ENCODE measurements around the gene DCBLD1.

Gene DCBLD1

DNA sequence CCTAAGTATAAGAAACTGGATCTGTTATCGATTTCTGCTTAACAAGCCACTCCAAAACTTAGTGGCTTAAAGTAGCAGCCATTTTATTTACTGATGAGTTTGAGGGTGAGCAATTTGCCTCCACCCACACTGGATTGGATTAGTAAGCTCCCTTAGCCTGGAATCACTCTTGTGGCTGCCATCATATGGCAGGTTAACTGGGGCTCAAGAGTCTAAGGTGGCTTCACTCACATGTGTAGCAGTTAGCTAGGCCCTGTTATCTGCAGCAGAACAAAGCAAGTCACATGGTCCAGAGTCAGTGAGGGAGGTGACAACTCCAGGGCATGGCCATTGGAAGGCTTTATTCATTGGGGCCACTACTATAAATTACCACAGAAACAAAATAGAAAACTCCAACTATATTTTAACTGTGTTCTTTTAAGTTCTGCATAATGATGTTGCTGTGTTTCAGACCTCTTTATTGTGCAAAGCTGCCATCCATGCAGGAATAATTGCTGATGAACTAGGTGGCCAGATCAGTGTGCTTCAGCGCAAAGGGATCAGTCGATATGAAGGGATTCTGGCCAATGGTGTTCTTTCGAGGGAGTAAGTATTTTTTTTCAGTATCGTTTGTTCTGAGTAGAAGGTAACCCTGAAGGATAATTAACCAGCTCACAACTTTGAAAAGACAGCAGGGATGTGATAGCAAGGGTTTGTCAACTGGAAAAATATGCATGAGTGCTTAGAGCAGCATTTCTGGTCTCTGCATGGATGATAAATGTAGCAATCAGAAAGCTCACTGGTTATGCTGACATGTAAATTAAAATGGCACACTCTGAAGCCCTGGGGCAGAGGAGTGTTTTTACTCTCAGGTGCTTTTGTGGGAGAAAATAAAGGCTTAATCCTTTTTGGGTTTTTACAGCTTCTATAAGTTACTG, 49.6 kb downstream of the DCBLD1 start:
- FAIRE-seq, result no peak

DNA sequence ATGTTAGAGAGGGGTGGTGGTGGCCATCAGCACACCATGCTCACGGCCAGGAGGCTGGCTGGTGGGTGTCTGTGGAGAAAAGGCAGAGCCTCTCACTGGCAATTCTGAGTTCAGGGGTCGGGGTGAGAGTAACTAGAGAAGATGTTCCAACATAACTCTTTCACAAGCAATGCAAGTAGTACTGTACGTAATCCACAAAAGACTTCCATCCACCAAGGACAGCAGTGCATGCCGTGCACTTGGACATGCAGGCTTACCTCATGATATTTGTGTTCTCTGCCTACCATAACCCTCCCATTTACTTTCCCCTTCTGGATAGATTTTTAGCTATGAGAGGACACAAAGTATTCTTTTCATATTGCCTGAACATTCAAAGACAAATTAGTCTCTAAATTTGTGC, 51.3 kb downstream of the DCBLD1 start:
- FAIRE-seq, result no peak

DNA sequence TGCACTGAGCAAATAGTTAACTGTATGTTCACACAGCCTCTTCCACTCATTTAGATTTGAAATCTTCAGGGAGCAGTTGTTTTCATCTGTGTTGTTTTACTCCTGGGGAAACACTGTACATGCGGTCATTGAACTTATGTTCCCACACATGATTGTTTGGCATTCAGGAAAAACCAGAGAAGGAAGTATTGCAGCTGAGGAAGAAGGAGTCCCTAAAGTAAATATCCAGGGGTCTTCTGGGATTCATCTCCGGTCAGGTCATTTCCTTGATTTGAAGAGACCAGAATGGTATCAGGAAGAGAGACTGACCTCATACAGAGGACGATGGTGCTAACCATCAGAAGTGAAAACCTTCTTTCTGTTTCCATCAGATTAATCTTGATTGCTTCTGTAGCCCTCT, 52.5 kb downstream of the DCBLD1 start:
- FAIRE-seq, result no peak

DNA sequence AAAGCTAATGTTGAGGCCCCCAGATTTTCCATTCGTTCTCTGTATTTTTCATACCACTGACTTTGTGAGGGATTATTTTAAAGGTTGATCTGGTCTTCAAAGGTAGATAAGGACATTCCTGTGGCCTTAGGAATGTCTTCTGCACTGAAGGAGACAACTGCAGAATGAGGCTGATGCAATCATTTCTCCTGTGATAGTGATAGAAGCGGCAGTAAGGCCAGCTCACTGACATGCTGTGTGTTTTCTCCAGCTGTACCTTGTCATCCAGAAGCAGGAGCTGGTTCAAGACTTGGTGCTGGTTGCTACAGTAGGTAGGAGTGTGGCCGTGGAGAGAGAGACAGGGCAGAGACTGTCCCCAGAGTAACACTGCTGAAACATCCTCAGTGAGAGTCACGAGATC, 53.8 kb downstream of the DCBLD1 start:
- no peak for FAIRE-seq

DNA sequence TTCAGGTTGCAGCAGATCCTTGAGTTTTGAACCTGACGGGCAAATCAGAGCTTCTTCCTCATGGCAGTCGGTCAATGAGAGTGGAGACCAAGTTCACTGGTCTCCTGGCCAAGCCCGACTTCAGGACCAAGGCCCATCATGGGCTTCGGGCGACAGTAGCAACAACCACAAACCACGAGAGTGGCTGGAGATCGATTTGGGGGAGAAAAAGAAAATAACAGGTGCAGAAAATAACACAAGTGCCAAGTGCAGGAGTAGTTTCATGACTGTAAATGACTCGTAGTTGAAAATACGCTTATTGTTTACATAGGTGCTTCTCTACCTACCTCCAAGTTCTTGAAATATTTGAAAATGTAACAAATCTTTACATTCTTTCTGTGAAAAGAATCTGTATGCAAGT, 56.1 kb downstream of the DCBLD1 start:
- FAIRE-seq, result no peak

DNA sequence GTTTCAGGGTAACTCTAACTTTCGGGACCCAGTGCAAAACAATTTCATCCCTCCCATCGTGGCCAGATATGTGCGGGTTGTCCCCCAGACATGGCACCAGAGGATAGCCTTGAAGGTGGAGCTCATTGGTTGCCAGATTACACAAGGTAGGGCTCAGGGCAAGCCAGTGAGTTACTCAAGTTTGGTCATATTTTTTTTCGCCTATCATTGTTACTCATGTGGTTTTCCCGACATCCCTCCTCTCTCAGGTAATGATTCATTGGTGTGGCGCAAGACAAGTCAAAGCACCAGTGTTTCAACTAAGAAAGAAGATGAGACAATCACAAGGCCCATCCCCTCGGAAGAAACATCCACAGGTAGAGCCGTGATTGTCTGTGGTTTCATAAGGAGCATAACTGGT, 58.2 kb downstream of the DCBLD1 start:
- no peak for FAIRE-seq

DNA sequence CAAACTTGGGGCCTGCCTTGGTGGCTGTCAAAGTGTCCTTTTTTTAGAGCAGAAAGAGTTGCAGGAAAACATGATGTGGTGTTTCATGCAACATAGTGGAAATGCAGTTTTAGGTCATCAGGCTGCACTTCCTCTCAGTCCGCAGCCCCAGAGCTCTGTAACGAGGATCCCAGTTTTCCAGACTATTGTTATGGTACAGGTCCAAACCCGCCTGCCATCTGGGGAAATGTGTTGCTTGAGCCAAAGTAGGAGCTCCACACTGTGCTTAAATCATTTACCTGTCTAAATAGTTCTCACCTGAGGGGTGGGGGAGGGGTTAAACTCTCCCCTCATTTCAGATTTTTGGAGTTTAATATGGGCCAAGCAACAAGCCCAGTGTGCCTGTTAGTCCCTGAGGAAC, 60.0 kb downstream of the DCBLD1 start:
- no peak for FAIRE-seq

DNA sequence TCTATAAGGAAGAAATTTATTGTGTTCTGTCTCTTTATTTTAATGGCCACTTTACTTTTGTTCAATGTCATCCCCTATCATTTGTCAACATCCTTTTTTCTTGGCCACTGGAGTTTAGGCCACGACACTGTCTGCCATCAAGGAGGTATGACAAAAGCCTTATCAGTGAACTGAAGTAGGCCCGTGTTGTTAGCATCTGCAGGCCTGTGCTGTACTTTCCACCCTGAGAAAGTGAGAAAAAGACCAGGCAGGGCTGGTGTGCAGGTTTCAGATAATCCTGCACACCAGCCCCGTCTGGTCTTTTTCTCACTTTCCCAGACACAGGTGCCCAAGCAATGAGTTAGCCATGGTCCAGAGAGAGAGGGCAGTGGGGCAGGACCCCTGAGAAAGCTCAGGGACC, 62.2 kb downstream of the DCBLD1 start:
- no peak for FAIRE-seq

DNA sequence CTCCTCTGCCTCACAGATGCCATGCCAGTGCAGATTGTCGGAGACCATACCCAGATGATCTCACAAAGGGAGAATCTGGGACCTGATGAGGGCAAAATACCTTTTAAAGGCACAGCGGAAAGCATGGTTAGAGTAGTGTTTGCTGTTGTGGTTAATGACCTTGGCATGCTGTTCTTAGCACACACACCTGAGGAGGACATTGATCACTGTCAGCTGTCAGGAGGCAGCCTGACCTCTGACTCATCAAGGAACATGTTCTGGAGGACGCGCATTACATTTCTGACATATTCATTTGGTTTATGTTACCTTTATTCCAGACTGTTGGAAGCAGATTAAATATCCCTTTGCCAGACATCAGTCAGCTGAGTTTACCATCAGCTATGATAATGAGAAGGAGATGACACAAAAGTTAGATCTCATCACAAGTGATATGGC, 62.7 kb downstream of the DCBLD1 start:
- no peak for FAIRE-seq

DNA sequence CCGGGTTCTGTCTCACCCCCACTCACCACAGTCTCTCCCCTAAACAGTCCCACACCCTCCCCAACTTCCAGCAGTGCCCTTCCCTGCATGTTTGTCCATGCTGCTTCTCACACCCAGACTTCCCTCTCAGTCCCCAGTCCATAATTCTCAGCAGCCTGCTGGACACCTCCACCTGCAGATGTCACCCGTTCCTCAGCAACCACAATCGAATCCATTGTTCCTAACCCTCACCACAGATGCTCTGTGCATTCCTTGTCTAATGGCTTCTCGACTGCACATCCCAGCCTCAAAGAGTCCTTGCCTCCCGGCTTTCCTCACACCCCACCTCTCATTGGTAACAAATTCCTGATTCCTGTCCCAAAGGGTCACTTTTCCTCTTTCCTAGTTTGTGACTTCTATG, 64.2 kb downstream of the DCBLD1 start:
- FAIRE-seq, result no peak

DNA sequence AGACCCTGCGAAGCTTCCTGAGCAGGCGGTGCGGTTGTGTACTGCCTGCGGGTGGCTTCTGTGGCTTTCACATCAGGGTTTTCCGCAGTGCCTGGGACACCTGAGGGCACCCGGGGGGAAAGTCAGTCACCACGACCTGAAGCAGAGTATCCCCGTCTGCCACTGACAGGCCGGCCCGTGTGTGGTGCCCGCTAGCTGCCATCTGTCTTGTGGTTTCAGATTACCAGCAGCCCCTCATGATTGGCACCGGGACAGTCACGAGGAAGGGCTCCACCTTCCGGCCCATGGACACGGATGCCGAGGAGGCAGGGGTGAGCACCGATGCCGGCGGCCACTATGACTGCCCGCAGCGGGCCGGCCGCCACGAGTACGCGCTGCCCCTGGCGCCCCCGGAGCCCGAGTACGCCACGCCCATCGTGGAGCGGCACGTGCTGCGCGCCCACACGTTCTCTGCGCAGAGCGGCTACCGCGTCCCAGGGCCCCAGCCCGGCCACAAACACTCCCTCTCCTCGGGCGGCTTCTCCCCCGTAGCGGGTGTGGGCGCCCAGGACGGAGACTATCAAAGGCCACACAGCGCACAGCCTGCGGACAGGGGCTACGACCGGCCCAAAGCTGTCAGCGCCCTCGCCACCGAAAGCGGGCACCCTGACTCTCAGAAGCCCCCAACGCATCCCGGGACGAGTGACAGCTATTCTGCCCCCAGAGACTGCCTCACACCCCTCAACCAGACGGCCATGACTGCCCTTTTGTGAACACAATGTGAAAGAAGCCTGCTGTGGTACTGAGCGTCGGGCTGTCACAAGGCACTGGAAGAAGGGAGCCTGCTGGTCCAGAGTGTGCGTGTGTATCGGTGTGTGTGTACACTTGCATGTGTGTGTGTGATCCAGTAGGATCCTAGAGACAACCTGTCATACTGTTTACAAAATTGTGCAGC, 65.5 kb downstream of the DCBLD1 start:
- no peak for FAIRE-seq

DNA sequence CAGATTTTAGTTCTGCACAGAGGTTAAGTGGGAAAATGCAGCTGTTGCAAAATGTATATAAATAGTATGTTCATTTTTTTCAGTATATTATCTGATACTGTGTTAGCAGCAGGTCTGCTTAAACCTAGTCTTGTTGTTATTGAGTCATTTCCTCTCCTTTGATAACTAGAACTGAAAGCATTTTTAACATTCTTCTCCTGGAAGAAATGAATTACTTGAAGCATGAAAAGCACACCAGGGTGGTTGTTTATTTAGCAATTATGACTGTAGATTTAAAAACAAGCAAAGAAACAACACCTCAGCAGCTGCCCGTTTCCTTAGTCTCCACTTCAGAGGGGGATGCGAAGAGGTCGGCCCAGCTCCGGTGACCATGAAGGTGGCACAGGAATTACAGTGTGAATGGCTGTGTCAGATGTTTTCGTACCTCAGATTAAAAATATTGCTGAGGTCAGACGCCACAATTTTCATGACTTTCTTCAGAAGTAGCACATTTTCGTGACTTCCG, 66.4 kb downstream of the DCBLD1 start:
- no peak for FAIRE-seq

DNA sequence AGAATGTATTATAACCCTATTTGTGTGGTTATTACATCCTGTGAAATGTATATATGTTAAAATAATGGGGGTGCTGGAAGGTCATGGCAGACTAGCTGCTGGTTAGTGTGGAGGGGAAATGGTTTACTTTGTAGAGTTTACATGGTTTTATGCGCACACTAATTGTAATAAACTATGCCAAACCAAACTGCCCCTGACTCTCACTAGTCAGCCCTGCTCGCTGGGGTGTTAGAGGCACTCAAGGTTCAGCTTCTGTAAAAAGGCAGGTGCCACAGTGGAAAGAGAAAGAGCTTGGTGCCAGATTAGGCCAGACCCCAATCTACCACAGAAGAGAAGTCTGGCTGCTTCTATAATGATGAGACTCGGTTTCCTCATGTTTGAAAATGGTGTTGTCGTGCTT, 67.1 kb downstream of the DCBLD1 start:
- FAIRE-seq, result no peak

DNA sequence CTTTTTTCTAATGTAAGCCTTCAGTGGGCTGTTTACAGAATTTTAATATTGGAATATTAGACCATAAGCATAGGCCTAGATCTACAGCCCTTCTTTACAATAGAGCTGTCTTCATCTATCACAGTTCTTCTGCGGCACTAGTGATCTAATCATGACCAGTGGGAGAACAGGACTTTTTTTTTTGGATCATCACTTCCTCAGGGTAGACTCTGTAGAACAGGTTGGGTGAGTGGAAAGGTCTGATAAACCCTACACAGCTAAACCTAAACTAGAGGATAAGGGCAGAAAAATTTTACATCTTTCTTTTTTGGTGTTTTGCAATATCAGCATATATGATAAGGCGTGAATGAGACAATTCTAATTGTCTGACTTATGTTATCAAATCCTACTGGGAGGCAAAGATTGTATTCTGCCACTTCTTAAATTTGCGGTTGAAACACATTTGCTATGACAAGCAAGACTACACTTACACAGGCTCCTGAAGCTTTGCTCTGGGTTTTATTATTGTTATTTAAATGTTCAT, 67.7 kb downstream of the DCBLD1 start:
- FAIRE-seq, result no peak

DNA sequence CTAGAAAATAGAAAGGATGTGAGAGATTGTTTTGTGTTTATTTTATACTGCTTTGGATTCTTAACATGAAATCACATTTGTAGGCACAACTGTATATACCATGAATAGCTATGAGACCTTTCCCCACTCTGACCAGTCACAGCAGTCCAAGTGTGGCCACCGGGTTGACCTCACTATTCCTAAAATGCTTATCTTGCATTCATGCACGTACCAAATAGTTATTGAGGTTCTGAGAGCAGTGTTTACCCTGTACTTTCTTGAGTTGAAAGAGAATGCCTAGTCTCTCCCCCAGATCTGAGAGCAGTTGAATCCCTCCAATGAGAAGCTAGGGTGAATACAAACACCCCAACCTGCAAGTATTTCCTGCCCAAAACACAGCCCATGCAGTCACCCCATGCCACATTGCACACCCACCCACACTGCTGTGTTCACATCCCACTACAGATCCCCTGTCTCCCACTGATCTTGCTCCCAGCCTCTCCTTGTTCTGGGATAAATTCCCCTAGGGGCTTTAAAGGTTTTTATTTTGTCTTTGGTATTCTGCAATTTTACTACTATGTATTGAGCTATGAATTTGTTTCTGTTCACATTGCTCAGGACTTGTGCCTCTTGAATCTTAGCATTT, 68.3 kb downstream of the DCBLD1 start:
- no peak for FAIRE-seq

DNA sequence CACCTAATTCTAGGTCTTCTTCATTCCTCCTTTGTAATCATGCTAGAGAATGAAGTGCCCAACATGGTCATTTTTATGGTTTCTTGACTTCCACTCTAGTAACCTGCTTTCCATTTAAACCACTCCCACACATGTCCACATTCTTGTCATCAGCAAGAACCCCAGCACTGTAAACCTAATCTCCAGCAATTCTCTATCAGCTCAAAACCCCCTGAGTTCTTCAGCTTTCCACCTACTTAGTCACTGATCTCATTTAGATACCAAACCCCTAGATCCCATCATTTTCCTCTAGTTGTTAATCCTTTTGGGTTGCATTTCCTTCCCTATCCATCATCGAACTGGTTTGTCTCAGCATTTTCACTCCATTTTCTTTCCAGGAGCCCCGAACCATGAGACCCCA, 70.1 kb downstream of the DCBLD1 start:
- FAIRE-seq, result no peak

DNA sequence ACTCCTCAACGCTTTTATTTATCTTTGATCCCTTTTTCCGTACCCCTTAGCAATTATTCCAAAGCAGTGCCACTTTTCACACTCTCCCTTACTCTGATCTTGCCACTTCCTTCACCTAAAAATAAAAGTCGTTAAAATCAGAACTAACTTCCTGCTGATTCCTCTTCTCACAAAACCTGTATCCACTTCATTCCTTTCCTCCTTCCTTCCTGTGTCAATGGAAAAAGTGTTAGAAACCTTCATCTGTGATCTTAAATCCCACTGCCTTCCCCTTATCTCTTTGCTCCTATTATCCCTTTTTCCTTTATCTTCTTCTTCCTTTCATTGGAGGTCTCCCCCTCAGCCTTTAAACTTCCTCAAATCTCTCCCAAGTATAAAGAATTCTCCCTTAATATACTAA, 70.7 kb downstream of the DCBLD1 start:
- FAIRE-seq, result no peak

DNA sequence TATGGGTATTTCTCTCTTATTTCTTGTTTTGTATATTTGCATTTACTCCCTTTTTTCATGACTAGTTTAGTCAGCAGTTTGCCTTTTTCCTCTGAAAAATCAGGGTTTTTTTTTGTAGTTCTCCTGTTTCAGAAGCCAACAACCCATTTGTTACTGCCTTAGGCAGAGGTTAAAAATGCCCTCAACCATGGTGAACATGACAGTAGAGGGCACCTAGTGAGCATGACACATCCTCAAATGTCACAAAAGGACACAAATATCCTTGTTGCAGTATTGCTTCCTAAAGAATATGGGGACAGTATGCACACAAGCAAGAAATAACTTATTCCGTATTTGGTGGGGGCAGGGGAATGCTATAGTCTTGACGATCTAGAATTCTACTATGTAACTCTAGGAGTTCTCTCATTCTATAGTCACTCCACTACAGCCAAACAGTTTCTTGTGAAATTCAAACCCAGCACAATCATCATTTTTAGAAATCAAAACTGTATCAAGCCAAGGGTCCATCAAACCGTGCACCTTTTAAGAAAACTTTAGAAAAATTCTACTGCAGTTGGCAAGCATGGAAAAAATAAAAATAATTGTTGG, 72.9 kb downstream of the DCBLD1 start:
- FAIRE-seq, result no peak

DNA sequence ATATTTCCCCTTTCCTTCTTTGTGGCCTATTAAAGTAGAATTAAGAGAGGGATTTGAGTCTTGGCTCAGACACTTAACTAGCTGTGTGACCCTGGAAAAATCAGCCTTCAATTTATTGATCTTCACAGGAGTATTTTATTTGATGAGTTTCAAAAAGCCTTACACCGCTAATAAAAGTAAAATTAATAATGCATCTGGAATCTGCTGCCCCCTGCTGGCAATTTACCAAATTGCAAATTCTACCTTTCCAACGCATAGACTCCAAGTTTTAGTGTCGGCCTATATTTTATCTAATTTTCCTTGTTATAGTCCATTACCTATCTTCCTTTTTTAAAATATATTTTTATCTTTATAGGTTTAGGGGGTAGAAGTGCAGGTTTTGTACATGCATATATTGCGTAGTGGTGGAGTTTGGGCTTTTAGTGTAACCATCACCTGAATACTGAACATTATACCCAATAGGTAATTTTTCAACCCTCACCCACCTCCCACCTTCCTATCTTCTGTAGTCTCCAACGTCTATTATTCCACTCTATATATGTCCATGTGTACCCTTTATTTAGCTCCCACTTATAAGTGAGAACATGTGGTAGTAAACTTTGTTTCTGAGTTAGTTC, 73.5 kb downstream of the DCBLD1 start:
- peak; percentile 84 for FAIRE-seq

DNA sequence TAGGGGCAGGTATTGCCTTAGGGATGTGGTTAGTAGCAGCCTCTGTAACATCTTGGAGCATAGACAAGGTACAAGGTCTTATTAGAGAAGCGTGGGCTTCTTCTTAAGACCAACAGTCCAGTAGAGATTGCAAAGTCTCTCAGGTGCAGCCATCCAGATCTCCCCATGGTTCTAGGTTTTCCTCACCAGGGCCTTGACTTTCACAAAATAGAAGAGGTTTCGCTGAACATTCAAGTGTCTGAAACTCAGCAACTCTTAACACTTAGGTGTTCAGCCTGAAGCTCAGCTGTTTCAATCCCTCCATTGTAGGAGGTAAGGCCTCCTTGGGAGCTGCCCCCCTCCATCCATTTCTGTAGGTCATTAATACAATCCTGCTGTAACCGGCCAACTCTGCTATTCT, 75.5 kb downstream of the DCBLD1 start:
- FAIRE-seq, result no peak

DNA sequence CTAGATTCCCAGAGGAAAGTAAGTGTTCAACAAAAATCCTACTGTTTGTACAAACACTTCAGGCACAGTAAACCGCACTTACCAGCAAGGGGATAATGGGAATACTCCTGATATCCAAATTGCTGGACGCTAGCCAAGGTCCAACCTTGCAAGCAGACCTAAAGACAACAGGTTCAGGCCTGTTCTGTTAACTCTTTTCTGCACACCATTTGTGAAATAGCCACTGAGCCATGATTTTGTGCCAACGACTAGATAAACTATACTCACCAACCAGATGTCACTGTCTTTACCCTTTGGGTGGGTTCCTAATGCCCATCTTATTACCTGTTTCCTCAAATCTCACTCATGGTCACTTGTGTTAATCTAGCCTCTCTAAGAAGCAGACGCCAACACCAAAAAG, 76.3 kb downstream of the DCBLD1 start:
- no peak for FAIRE-seq

DNA sequence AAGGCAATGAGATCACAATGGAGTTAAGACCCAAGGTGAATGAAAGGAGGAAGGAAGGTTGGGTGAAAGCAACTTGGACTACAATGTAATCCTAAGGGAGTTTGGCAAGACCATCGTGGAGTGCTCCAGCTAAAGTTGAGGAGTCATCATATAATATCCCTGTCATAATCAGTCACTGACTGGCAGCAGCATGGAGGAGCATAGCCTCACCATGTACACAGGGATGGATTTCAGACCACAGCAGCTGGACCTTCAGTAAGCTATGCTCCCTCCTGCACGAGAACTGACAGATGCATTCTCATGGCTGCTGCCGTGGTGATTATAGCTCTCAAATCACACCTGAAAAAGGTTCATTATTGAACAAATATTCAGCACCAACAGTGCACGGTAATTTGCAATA, 76.8 kb downstream of the DCBLD1 start:
- FAIRE-seq, result no peak

All from colon (tissue), 2 donors.